NCI-H226 (cell line): ENCODE results near the gene LCN15.
A peak's percentile ranks its signal among the peaks of the same experiment; 100 is the strongest.

Experiments used
- DNase-seq: peaks from one replicate; pipeline ENCODE4 v3.0.0-alpha.2; 2015

The LCN15 gene

DNA sequence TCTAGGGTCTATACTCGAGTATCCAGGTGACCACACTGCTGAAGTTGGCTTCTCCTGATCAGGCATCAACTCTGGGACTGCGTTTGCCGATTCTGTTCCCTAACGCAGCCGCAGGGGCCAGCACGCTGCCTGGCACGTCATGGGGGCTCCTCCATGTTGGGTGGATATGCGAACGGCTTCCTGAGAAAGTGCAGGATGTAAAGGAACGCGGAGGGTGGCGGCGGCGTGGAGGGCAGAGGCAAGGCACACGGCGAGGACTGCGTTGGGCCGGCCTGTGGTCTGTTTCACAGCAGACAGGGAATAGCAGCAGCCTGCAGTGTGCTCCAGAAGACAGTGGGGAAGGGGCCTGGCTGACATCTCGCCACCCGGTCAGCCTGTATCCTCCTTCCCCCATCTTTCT is 25.4 kb downstream of the LCN15 start:
- DNase-seq: no peak

GRCh38 chr9:136735812-136736480 is 28.4 kb downstream of the LCN15 start:
- DNase-seq: no peak

DNA sequence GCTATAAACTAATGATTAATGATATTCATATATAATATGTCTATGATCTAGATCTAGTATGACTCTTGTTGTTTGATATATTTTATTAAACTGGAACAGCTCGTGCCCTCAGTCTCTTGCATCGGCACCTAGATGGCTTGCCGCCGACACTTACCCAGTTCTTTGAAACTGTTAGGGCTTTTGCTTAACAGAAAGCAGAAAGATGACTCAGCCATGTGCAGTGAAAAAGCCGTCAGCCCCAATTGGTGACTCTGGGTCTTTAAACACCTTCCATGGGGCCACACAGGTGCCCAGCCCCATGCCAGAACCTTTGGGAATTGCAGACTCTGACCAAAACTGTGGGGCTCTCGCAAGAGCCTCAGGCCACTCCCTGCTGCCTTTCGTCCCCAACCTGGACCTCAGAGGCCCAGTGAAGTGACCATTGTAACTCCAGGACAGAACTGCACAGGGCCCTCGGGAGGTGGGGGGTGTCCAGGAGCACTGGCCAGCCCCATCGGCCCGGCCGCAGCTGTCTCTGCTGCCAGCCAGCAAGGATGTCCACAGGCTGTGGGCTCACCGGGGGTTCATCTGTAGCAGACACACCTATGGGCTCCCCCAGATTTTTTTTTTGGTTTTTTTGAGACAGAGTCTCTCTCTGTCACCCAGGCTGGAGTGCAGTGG is 29.4 kb downstream of the LCN15 start:
- no peak for DNase-seq

DNA sequence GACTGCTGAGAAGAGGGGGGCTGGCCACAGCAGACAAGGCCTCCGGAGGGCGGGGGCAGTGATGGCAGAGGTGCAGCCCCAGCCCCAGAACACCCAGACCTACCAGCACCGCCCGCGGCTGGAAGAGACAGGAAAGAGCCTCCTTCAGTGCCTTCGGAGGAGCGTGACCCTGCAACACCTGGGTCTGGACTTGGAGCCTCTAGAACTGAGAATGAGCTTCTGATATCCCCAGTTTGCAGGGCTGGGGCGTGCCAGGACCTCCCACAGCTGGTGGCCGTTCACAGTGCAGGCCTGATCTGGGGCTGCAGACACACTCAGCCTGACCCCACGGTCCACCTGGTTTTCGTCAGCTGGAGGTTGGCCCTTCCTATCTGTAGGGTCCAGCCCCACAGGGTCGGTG is 30.7 kb downstream of the LCN15 start:
- DNase-seq: no peak

GRCh38 chr9:136732444-136733178 is 31.7 kb downstream of the LCN15 start:
- DNase-seq: no peak

- DNase-seq: no peak
Measured at GRCh38 chr9:136729926-136730325, 34.4 kb downstream of the LCN15 start.

GRCh38 chr9:136729144-136729543 is 35.2 kb downstream of the LCN15 start:
- DNase-seq: no peak

DNA sequence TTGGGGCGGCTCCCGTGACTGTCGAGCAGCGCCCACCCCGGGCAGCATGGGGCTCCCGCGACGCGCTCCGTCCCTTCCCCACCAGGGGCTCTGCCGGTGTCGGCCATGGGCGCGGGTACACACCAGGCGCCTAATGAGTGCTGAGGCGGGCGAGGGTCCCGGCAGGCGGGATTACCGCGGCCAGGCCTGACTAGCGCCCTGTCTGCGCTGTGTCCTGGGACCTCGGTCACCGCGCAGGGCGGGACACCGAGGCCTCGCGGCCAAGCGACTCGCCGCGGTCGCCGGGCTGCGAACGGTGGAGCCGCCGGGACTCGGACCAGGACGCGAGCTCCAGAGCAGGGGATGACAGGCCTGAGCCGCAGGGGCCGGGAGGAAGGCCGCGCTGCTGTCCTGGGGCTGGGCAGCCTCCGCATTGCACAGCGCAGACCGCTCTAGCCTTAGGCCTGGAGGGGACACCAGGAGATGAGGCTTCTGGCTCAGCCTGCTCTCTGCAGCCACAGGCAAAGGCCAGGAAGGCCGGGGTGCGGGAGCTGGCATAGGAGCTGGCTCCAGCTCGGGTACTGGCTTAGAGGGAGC is 35.7 kb downstream of the LCN15 start:
- DNase-seq: no peak

- peak; percentile 72 for DNase-seq
Measured at GRCh38 chr9:136728080-136728547, 36.2 kb downstream of the LCN15 start.

DNA sequence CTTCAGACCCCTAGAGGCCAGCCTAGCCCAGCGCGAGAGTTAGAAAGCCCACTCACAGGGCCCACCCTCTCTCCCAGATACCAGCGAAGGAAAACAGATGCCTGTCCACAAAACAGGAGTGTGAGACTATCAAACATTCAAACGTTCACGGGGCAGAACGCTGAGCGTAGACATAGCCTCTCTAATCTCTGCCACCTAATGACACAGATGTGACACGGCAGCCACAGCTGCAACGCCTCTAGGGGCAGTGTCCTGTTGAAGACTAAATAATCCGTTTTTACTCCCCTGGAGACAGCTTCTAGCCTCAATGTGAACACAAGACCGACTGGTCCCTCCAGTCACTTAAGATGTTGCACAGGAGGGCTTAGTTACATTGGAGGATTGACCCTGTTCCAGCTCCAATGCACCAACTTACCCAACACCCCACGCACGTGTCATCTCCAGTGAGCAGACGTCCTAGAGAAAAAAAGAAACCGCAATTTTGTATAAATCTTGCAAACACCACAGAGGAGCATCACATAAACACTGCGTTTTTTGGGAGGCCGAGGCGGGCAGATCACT is 37.6 kb downstream of the LCN15 start:
- no peak for DNase-seq

DNA sequence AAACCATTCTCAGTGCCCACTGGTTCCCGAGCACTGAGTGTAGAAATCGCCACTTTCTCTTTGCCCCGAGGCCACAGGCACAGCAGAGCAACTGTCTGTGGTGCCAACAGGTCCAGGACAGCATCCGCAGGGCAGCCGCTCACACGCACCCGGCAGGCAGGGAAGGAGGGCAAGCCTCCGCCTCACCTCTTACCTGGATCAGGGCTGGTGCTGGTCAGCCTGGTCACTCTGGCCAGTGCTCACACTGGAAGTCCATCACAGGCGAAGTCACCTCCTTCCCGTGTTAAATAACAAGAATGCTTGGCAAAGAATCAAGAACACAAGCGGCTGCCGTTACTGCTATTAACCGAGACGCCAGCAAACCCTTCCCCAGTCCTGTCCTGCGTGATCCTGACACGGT is 38.2 kb downstream of the LCN15 start:
- DNase-seq: no peak

DNA sequence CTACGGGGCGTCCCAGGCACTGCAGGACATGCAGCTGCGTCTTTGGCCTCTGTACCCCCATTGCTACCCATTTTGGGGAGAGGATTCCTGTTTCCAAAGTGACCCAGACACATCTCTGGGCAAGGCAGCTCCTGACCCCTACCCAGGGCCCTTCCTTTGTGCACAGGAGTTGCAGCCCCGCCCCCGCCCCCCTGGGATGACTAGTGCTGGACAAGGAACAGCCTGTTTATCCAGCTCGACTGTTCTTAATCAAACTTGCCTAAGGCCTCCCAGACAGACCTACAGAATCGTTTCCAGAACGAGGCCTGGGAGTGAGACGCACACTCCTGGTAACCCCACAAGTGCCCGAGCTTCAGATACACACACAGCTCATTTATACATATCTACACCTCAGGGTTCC is 38.7 kb downstream of the LCN15 start:
- DNase-seq: no peak

- DNase-seq: no peak
Measured at GRCh38 chr9:136724772-136725171, 39.5 kb downstream of the LCN15 start.

DNA sequence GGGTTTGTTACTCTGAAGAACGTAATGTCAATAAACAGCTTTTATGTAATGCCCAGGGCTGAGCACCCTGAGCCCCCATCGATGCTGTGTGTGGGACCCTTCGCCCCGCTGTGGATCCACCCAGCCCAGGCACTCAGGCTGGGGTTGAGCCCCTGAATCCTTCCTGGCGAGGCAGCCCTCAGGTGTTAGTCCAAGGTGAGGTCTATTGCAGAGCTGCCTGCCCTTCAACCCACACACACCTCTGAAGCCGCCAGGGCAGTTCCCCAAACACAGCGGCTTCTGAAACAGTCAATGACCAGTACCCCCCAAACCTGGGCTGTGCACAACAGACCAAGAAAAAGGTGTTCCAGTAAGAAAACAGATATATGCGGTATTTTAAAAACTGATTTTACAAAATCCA is 40.3 kb downstream of the LCN15 start:
- DNase-seq: no peak

GRCh38 chr9:136723362-136723976 is 40.8 kb downstream of the LCN15 start:
- DNase-seq: no peak

GRCh38 chr9:136722969-136723356 is 41.4 kb downstream of the LCN15 start:
- DNase-seq: no peak

DNA sequence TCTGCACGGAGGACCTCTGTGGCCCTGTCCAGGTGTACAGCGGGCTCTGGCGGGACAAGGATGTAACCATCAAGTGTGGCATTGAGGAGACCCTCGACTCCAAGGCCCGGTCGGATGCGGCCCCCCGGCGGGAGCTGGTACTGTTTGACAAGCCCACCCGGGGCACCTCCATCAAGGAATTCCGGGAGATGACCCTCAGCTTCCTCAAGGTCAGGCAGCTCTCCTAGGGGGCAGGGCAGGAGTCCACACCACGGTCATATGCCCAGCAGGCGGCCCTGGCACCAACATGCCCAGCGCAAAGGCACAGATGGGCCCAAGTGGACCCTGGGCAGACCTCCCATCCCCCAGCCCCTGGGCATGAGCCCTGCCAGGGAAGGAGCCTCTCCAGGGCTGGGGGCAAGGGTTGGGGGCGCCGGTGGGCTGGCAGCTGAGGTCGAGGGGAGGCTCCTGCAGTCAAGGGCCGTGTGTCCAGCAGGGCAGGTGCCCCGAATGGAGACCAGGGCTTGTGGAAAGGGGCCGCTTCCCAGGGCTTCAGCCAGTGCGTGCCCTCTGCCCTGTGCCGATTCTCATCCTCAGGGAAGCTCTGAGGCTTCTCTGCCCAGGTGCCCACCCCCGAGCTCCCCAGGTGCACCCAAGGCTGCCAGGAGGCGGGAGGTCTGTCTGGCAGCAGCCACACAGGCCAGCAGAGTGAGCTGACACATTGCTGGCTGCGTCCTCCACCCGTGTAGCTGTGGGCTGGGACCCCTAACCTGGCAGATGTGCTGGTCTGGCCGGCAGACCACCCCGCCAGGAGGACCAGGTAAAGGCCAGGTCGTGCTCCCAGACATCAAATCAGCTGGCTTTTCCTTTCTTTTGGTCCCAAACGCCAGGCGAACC is 42.0 kb downstream of the LCN15 start:
- DNase-seq: no peak

DNA sequence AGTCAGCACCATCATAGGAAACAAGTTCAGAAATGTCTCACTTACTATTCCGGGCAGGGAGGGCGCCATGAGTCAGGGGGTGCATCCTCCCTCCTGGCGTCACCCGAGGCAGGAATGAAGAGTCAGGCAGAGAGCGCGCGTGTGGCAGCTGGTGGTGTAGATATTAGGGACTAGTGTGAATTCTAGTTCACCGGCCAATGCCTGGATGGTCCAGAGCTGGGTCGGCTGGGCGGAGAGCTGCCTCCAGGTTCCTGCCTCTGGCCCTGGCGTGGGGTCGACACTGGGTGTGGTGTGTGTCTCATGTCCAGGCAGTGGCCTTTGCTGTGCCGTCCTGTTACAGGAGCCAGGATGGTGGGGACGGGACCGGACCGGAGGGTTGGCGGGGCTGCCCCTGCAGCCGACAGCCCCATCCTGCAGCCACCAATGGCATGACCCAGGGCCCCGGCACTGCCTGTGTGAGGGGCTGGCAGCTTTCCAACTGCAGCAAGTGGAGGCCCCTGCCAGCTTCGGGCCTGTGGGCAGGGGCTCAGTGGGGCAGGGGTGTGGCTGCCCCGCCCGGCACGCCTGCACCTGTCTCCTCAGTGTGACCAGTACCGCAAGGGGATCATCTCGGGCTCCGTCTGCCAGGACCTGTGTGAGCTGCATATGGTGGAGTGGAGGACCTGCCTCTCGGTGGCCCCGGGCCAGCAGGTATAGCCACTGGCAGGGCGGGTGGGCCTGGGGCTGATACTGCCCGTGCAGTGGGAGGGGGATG is 42.8 kb downstream of the LCN15 start:
- DNase-seq: no peak

- no peak for DNase-seq
Measured at GRCh38 chr9:136720898-136721338, 43.4 kb downstream of the LCN15 start.

DNA sequence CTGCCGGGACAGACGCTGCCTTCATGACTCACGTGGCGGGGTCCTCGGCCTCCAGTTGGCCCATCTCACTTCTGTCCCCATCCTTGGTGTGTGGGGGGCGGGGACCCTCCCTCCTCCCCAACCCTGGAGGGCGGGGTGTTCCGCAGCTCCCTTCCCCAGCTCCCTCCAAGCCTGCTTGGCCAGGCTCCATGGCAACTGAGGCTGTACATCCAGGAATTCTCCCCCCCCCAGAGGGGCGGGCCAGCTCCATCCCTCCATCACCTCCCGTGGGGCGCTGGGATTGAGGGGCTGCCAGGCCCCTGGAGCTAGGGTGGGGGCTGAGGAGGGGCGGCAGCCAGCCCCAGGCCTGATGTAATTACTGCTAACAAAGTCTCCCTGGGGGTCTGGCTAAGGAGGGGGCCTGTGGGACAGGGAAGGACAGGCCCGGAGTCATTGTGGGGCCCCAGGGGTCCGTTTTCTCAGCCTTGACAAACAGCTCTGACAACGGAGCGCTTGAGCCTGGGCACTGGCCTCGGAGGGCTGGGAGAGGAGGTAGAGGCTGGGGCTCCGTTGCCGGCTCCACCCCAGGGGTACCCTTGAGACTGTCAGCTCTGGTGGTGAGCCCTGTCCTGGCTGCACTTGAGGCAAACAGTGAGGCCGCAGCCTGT is 43.9 kb downstream of the LCN15 start:
- no peak for DNase-seq
